ENCODE measurements around the gene FASLG. TPM values are rescaled to one million over a fixed set of nuclear protein-coding genes. Genes with fewer than 3 reads are reported as not detected.
"Not testable (repeated sequence)": the region's sequence is repeated elsewhere in the genome, so short reads cannot be mapped to it uniquely, and the experiment has no call there.

Gene FASLG
- total RNA-seq, 1 donor from 2014 or later = 1.2 TPM

DNA sequence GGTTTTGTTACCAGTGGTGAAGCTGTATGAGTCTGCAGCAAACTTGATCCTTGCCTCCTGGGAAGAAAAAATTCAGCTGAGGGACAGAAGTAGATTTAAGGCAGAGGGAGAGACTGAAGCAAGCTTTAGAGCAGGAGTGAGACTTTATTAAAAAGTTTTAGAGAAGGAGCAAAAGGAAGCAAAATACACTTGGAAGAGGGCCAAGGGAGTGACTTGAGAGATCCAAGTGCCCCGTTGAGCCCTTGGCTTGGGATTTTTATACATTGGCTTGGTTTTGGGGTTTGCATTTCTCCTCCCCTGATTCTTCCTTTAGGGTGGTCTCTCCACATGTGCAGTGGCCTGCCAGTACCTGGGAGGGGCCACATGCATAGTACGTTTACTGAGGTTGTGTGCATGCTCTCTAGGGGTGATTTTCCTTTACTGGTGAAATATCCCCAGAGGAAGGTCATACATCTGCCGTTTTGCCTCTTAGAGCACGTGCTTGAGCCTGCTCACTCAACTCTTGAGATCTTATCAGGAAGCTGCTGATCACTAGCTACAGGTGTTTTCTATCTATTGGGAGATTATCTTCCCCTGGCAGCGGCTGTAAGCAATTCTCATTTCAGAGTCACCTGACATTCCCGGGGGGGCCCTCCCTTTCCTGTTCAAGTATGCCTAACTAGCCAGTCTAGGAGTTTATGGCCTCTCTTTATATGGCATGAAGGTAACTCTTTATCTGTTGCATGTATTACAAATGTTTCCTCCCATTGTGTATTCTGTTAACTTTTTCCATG, 20.3 kb downstream of the FASLG start:
- Histone ChIP-seq H3K36me3 (no peaks in the 10 kb centered on the region), H3K4me3 (no peak overlapping the region), H3K9me3 (no peaks in the 10 kb centered on the region), H3K27ac (no peak overlapping the region), H3K4me1 (no peaks in the 10 kb centered on the region), H3K27me3 (ENCODE audit: low read depth) (no peaks in the 10 kb centered on the region)
- no peak for DNase-seq
- intact Hi-C loops (cut with DNase I) = no loop called here
- no peak for TF ChIP-seq CTCF (IDR thresholded peaks at IDR 0.05)
- no peak for ATAC-seq

DNA sequence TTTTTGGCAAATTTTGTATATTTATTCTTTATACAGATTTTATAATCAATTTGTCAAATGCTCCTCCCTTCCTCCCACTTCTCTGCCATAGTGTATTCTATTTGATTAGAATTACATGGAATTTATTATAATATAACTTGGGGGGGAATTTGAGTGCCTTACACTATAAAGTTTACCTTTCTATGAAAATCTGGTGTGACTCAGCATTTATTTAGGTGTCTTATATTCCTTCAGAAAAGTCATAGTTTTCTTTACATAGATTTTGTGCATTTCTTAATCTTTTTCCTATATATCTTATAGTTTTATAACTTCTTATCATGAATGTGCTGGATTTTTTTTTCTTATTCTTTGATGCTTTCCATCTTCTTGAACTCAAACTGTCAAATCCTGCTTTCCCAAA, 21.3 kb downstream of the FASLG start:
- DNase-seq (no peak), ATAC-seq (no peak)
- Histone ChIP-seq H3K27ac (no peak overlapping the region), H3K9me3 (no peaks in the 10 kb centered on the region), H3K4me3 (no peak overlapping the region), H3K27me3 (ENCODE audit: low read depth) (no peaks in the 10 kb centered on the region), H3K36me3 (no peaks in the 10 kb centered on the region), H3K4me1 (no peaks in the 10 kb centered on the region)
- TF ChIP-seq CTCF (IDR thresholded peaks at IDR 0.05) = no peak
- intact Hi-C loops (cut with DNase I) = no loop called here

DNA sequence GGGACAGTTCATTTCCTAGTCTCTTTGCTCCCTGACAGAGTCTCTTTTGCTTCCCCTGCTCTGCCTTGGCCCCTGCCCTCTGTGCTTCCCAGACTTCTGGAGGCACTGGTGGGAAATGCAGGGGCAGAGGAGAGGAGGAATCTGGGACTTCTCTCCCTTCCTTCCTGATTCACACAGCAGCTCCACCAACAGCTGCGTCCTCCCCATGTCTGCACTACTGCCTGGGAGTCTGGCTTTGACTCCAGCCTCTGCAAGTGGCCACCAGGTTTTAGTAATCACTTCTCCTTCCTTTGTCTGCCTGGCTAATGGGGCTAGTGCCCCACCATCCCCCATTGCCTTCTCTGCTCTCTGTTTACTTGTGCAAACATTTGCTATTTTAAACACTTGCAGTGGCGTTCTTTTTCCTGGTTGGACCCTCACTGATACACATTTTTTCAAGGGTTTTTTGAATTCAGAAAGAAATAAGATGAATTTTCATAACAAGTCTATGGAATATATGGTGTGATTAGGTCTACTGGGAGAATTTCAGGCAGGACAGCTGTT, 21.9 kb downstream of the FASLG start:
- intact Hi-C loops (cut with DNase I) = no loop called here
- DNase-seq (no peak), ATAC-seq (no peak)

GRCh38 chr1:172682812-172683211, 23.9 kb downstream of the FASLG start:
- Histone ChIP-seq H3K27ac (no peak overlapping the region), H3K4me3 (no peak overlapping the region), H3K36me3 (no peaks in the 10 kb centered on the region), H3K27me3 (ENCODE audit: low read depth) (no peaks in the 10 kb centered on the region), H3K4me1 (no peaks in the 10 kb centered on the region), H3K9me3 (no peaks in the 10 kb centered on the region)
- intact Hi-C loops (cut with DNase I) = no loop called here
- no peak for TF ChIP-seq CTCF (IDR thresholded peaks at IDR 0.05)
- no peak for ATAC-seq
- DNase-seq = no peak

More for the DNA sequence above, 21.9 kb downstream of the FASLG start:
- Histone ChIP-seq H3K4me1 (no peaks in the 10 kb centered on the region), H3K27me3 (ENCODE audit: low read depth) (no peaks in the 10 kb centered on the region), H3K4me3 (no peak overlapping the region), H3K27ac (no peak overlapping the region), H3K36me3 (no peaks in the 10 kb centered on the region), H3K9me3 (no peaks in the 10 kb centered on the region)
- TF ChIP-seq CTCF (IDR thresholded peaks at IDR 0.05) = no peak

DNA sequence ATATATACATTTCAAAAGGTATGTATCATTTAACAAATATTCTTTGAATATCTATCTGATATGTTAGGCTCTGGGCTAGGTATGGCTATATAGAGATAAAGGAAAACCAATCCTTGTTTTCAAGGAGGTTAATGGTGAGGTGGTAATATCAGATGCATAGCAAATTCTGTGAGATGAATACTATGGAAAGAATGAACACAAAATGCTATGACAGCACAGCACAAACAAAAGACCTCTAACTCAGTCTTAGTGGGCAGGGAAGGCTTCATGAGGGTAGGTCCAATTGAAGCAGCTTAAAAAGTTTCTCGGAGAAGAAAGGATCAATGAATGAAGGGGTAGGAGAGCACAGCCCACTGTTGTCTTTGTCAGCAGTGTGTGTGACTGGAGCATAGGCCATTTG, 27.2 kb downstream of the FASLG start:
- Histone ChIP-seq H3K4me3 (no peak overlapping the region), H3K27ac (no peak overlapping the region), H3K36me3 (no peaks in the 10 kb centered on the region), H3K9me3 (no peaks in the 10 kb centered on the region), H3K4me1 (no peaks in the 10 kb centered on the region), H3K27me3 (ENCODE audit: low read depth) (no peaks in the 10 kb centered on the region)
- DNase-seq (no peak), ATAC-seq (no peak)
- intact Hi-C loops (cut with DNase I) = no loop called here
- TF ChIP-seq CTCF (IDR thresholded peaks at IDR 0.05) = no peak

DNA sequence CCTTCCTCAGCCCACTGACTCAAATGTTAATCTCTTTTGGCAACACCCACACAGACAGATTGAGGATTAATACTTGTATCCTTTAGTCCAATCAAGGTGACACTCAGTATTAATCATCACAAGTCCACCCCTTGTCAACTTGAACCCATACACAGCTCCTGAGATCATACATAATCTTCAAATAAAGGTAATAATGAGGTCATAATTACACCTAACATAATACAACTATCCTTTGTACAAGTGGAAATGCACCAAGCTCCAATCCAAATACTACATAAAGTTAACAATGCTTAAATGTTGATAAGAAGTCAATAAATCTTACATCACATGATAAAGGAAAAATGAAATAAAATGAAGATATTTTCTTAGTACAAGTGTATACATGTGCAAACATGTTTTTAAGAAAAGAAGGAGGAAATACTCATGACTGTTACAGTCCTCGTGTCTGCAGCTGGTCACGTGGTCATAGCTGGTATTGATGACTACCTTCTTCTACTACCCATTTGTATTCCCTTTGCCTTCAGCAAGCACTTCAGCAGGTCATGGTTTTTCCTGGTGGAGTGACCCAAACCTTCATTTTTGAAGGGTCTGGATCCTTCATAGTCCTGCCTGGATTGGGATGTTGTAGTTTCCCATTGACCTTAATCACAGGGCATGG, 29.7 kb downstream of the FASLG start:
- H3K27ac ChIP-seq; H3K27me3 ChIP-seq (ENCODE audit: low read depth); H3K4me3 ChIP-seq; DNase-seq; H3K9me3 ChIP-seq; H3K4me1 ChIP-seq; ATAC-seq; intact Hi-C loops (cut with DNase I); H3K36me3 ChIP-seq: not testable (repeated sequence)

GRCh38 chr1:172690925-172691324, 32.0 kb downstream of the FASLG start:
- H3K4me1 ChIP-seq; H3K4me3 ChIP-seq; intact Hi-C loops (cut with DNase I); H3K36me3 ChIP-seq; H3K27ac ChIP-seq; DNase-seq; H3K9me3 ChIP-seq; H3K27me3 ChIP-seq (ENCODE audit: low read depth); ATAC-seq: not testable (repeated sequence)

Data from lower lobe of right lung (tissue), 2 donors.